HG02943 (cell line): ENCODE data around the gene ATP11A.

Experiments
- ATAC-seq: cut with Tn5 transposase; IDR thresholded peaks from one replicate; pipeline ENCODE4 v1.9.1; 2021; ENCODE audit warnings: mild to moderate bottlenecking, low read depth, moderate library complexity; ENCODE audit not compliant: unreplicated experiment

Gene ATP11A

GRCh38 chr13:112771139-112771876 is 81.5 kb downstream of the ATP11A start:
- no peak for ATAC-seq

GRCh38 chr13:112771877-112772538 is 82.2 kb downstream of the ATP11A start:
- ATAC-seq = no peak

GRCh38 chr13:112772539-112772909 is 82.7 kb downstream of the ATP11A start:
- no peak for ATAC-seq

GRCh38 chr13:112772929-112773328 is 83.1 kb downstream of the ATP11A start:
- ATAC-seq = no peak

GRCh38 chr13:112773601-112774447 is 84.0 kb downstream of the ATP11A start:
- ATAC-seq = no peak

- ATAC-seq = no peak
Observed at GRCh38 chr13:112774448-112774792, 84.6 kb downstream of the ATP11A start.

GRCh38 chr13:112774829-112775565 is 85.2 kb downstream of the ATP11A start:
- no peak for ATAC-seq

GRCh38 chr13:112775791-112776279 is 86.0 kb downstream of the ATP11A start:
- no peak for ATAC-seq

GRCh38 chr13:112776354-112776753 is 86.5 kb downstream of the ATP11A start:
- ATAC-seq = no peak

- ATAC-seq = no peak
Observed at GRCh38 chr13:112776971-112777370, 87.1 kb downstream of the ATP11A start.

GRCh38 chr13:112777637-112778406 is 88.0 kb downstream of the ATP11A start:
- ATAC-seq = no peak

- ATAC-seq = no peak
Observed at GRCh38 chr13:112779856-112780604, 90.2 kb downstream of the ATP11A start.

- ATAC-seq = no peak
Observed at GRCh38 chr13:112781287-112781686, 91.4 kb downstream of the ATP11A start.

GRCh38 chr13:112781881-112782361 is 92.1 kb downstream of the ATP11A start:
- ATAC-seq = no peak

GRCh38 chr13:112782429-112783010 is 92.7 kb downstream of the ATP11A start:
- ATAC-seq = no peak

GRCh38 chr13:112783135-112783977 is 93.5 kb downstream of the ATP11A start:
- no peak for ATAC-seq

GRCh38 chr13:112783978-112784371 is 94.1 kb downstream of the ATP11A start:
- no peak for ATAC-seq
